GM19455 (cell line): ENCODE results near the gene DNAJC15.
A peak's percentile ranks its signal among the peaks of the same experiment; 100 is the strongest.

Experiments
- ATAC-seq: cut with Tn5 transposase; IDR thresholded peaks from one replicate; pipeline ENCODE4 v1.9.1; 2021; ENCODE audit not compliant: unreplicated experiment

The DNAJC15 gene

DNA sequence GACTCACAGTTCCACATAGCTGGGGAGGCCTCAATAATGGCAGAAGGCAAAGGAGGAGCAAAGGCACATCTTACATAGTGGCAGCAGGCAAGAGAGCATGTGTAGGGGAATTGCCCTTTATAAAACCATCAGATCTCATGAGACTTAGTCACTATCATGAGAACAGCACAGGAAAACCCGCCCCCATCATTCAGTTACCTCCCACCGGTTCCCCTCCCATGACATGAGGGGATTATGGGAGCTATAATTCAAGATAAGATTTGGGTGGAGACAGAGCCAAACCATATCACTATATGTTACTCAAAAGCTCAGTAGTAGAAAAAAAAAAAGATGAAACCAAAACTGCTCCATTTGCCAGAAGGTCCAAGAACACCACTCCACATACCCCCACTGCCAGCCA lies 58.5 kb downstream of the DNAJC15 start:
- ATAC-seq = no peak

DNA sequence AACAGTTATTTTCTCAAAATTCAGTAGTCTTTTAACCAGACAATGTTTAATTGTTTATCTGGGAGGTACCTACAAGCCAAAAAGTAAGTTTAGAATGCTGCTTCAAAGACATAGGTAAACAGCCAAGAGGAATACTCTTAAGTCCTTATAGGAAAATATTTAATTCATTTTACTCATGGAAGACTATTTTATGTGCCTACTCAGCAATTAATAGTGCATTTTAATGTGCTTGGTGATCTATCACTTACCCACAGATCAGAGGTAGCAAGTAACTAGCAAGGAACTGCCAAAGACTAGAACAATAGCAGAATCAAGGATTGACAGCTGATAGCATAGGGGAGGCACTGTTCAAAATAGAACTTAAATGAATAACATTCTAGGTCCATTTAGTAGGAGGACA lies 60.4 kb downstream of the DNAJC15 start:
- no peak for ATAC-seq

GRCh38 chr13:43085545-43085944 lies 62.2 kb downstream of the DNAJC15 start:
- ATAC-seq = no peak

- ATAC-seq = no peak
These were observed 62.8 kb downstream of the DNAJC15 start for GRCh38 chr13:43086181-43086580.

- ATAC-seq = no peak
These were observed 64.7 kb downstream of the DNAJC15 start for GRCh38 chr13:43088093-43088511.

GRCh38 chr13:43089912-43090498 lies 66.6 kb downstream of the DNAJC15 start:
- no peak for ATAC-seq

GRCh38 chr13:43094901-43095300 lies 71.5 kb downstream of the DNAJC15 start:
- peak; percentile 82 for ATAC-seq

DNA sequence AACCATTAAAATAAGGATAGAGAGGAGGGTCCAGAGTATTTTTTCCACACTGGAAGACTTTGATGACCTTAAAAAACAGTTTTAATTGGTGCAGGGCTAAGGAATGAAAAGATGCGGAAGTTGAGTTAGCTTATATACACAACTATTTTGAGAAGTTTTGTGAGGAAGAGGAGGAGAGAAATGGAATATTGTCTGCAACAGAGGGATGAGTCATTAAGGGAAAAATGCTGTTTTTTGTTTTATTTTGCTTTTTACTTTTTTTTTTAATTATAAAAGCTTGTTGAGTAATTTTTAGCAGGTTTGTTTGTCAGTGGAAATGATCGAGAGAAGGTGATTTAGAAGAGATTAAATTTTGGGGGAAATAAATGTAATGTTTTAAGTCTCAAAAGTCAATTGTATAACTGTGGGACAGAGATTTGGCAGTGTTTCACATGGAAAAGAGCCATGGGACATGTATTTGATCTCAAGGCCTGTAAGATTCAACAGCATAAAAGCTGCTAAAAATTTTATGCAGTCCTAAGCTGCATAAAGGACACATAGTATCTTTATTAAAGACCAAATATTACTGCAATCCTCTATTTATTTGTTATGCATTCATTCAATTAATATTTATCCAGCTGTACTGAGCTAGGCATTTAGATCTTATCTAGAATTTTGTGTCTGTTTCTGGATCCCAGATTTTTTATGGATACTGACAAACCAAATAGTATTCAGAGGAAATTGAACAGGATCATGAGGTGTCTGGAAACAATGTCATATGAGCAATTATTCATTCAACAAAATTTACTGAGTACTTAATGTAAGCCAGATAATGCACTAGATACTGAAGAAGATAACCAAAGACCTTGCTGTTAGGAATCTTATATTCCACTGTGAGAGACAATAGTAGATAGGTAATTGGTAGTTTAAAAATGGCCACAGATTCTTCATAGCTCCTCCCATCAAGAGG lies 72.7 kb downstream of the DNAJC15 start:
- ATAC-seq = no peak

- ATAC-seq = no peak
These were observed 77.3 kb downstream of the DNAJC15 start for GRCh38 chr13:43100667-43101066.

DNA sequence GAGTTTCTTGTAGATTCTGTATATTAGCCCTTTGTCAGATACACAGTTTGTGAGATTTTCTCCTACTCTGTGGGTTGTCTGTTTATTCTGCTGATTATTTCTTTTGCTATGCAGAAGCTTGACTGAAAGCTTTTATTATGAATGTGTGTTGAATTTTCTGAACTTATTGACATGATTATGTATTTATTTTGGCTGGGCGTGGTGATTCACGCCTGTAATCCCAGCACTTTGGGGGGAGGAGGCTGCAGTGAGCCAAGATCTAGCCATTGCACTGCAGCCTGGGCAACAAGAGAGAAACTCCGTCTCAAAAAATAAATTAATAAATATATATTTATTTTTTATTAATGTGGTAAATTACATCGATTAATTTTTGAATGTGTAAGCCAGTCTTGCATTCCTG lies 78.9 kb downstream of the DNAJC15 start:
- no peak for ATAC-seq

GRCh38 chr13:43107780-43108179 lies 84.4 kb downstream of the DNAJC15 start:
- no peak for ATAC-seq

DNA sequence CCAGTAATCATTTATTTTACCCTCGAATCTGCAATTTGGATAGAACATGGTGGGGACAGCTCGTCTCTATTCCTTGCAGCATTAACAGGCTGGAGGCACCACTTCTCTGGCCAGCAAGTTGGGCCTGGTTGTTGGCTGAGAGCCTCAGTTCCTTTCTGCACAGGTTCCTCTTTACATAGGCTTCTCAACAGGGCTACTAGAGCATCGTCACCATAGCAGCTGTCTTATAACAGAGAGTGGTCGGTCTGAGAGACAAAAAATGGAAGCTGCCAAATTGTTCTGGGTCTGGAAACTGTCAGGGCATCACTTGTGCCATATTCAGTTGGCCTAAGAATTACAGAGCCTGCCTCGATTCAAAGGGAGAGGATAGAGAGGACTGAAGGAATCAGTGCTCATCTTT lies 86.7 kb downstream of the DNAJC15 start:
- no peak for ATAC-seq

- no peak for ATAC-seq
These were observed 87.3 kb downstream of the DNAJC15 start for GRCh38 chr13:43110658-43111057.

DNA sequence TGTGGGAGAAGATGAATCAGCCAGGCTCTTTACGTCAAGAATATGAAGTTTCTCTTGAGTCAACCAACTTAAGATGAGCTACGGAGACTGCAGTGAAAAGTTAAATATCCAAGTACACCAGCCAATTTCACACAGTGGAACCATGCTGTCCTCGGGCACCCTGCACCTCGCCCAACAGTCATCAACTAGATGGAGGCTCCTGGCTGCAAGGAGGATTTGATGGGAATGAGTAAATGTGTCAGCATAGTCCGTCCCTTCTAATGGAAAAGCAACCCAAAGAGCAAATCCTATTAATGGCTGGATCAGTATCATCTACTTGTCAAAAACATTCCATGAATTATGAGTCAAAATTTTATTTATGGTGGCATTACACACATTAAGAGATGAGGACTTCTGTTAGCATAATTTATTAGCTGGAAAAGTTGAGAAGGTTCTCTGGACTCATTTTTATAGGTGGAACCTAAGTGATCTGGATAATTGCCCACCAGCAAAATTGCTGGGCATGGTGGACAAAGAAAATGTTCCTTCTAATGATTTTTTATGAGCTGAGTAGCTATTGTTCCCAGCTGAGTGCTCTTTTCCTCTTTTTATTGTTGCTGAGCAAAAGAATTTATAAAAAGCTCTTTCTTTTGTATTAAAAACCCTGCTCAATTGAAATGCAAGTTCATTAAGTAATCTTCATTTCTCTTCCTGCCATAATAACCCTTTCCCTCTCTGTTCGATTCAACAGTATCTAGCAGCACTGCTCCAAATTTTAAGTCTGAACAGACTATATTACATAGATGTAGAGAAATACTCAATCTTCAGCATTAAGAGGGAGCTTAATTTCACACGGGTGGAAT lies 88.4 kb downstream of the DNAJC15 start:
- no peak for ATAC-seq

DNA sequence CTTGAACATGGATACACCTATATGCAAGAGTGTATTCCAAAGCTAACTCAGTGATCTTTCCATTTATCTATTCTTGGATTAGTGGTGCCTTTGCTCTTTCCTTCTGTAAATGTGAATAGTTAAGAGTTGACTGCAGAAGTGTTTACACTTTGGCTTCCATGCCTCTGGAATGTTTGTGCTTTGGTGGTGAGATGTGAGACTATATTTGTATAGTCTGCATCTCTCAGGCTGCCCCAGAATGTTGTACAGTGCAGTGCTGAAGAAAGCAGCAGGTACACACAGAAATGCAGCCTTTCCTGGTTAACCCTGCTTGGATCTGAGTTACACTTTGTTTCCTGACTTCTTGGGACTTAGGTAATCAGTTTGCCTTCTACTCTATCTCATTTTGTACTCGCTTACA lies 90.2 kb downstream of the DNAJC15 start:
- ATAC-seq = no peak

- no peak for ATAC-seq
These were observed 91.1 kb downstream of the DNAJC15 start for GRCh38 chr13:43114504-43114903.

GRCh38 chr13:43115141-43115540 lies 91.8 kb downstream of the DNAJC15 start:
- ATAC-seq = no peak

DNA sequence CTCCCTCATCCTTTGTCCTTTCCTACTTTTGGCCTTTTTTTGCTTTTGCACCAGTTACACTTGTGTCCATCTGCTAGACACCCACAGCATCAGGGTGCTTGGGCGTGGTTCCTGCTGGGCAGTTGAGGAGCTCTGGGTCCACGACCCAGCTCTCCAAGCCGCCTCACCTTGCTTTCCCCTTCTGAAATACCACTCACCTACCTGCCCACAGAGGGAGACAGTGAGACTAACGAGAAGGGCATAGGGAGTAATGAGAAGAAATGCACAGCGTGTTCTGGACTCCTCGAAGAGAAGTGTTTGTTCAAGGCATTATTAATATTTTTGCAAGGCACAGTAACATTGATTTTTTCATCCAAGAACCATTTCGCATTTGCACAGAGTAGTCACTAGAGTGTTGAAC lies 92.9 kb downstream of the DNAJC15 start:
- ATAC-seq = no peak

DNA sequence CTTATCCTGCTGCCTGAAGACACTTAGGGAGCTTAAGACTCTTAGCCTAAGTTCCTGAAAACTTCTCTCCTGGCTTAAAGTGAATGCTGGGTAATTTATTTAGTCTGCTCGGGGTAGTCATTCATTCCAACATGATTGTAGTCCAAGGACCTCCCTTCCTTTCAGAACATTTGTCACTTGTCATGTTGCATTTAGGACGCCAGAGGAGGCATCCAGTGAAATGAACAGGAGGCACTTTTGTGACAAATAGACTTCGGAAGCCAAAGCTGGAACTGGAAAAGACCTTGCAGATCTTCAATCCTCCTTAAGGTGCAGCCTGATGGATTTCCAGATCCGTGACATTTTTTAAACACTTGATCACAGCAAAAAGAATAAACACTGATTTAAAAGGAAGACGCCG lies 95.1 kb downstream of the DNAJC15 start:
- no peak for ATAC-seq

DNA sequence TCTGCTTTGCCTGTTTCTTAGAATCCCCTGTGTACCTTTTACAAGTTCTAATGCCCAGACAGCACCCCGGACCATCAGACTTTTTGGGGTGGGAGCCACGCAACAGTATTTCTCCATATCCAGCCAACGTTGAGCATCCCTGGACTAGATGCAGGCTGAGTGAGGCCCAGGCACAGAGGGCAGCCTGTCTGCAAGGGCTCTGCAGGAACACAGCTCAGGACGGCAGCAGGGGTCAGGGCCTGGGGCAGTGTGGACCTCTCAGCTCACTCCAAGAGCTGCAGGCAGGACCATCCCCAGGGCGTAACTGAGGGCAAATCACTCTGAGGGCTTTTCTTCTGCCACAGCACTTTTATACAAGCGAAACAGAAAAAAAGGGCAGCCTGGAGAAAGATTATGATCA lies 95.8 kb downstream of the DNAJC15 start:
- ATAC-seq = no peak

- ATAC-seq = no peak
These were observed 99.4 kb downstream of the DNAJC15 start for GRCh38 chr13:43122791-43123190.

GRCh38 chr13:43123856-43124255 lies 100.5 kb downstream of the DNAJC15 start:
- no peak for ATAC-seq
